IMR-90 (cell line): ENCODE data around the gene POLR3K. TPM values are rescaled to one million over a fixed set of nuclear protein-coding genes. Genes with fewer than 3 reads are reported as not detected.

Experiments
- ATAC-seq: fragments of 200-7000 bp; cut with Tn5 transposase; 2 replicates; pipeline ENCODE4 v1.9.1; 2020; ENCODE audit warnings: low read depth, mild to moderate bottlenecking, moderate library complexity
- BruUV-seq: library from RNA; stranded (reverse); fragments of 400-500 nt; replicated peaks from 2 replicates; lab custom pipeline; 2021; lab: Mats Ljungman, UMichigan
- CTCF ChIA-PET: fragments of 300-600 bp; formaldehyde crosslinking; extraction: SDS; loops from one replicate; lab custom pipeline; 2021; ENCODE audit warnings: antibody characterized with exemption; lab: Yijun Ruan, JAX
- POLR2A ChIA-PET: fragments of 300-600 bp; sonication (Branson Sonifier 250); formaldehyde crosslinking; loops from one replicate; lab custom pipeline; 2022; ENCODE audit warnings: antibody characterized with exemption; ENCODE audit not compliant: unreplicated experiment; lab: Charles Lee
- DNase-seq: peaks from one replicate; pipeline ENCODE4 v3.0.0; 2013
- H2AFZ ChIP-seq: replicated peaks from 2 replicates; pipeline ENCODE3; 2013; ENCODE audit warnings: low read length, mild to moderate bottlenecking; ENCODE audit not compliant: poor library complexity
- H2AK5ac ChIP-seq: 2 replicates; pipeline ENCODE4 v1.6.1; 2013; ENCODE audit warnings: low read depth, low read length, inconsistent platforms
- H2AK9ac ChIP-seq: replicated peaks from 2 replicates; pipeline ENCODE3; 2013; ENCODE audit warnings: mild to moderate bottlenecking, low read depth, low read length, moderate library complexity; ENCODE audit not compliant: poor library complexity
- H2BK120ac ChIP-seq: 2 replicates; pipeline ENCODE4 v1.6.1; 2013; ENCODE audit warnings: low read depth, low read length, inconsistent platforms
- H2BK15ac ChIP-seq: 3 replicates; pipeline ENCODE4 v1.6.1; 2013; ENCODE audit warnings: low read depth, low read length, inconsistent platforms
- H2BK20ac ChIP-seq: 2 replicates; pipeline ENCODE4 v1.6.1; 2013; ENCODE audit warnings: low read depth, mild to moderate bottlenecking, inconsistent platforms, low read length, moderate library complexity
- H2BK5ac ChIP-seq: 2 replicates; pipeline ENCODE4 v1.6.1; 2013; ENCODE audit warnings: mild to moderate bottlenecking, low read depth, low read length, inconsistent platforms; ENCODE audit not compliant: poor library complexity, severe bottlenecking
- H3K14ac ChIP-seq: replicated peaks from 2 replicates; pipeline ENCODE4 v1.6.1; 2013; ENCODE audit warnings: low read depth, low read length, inconsistent platforms
- H3K18ac ChIP-seq: 2 replicates; pipeline ENCODE4 v1.6.1; 2013; ENCODE audit warnings: low read depth, low read length, control low read depth
- H3K23ac ChIP-seq: 2 replicates; pipeline ENCODE4 v1.6.1; 2013; ENCODE audit warnings: low read depth, low read length, inconsistent platforms
- H3K27ac ChIP-seq: 2 replicates; pipeline ENCODE4 v1.5.1; 2013; ENCODE audit warnings: mild to moderate bottlenecking, control low read depth, low read length; ENCODE audit not compliant: insufficient read depth
- H3K27me3 ChIP-seq: 2 replicates; pipeline ENCODE4 v1.6.1; 2013; ENCODE audit warnings: low read length; ENCODE audit not compliant: control insufficient read depth, insufficient read depth
- H3K36me3 ChIP-seq: 2 replicates; pipeline ENCODE4 v1.6.1; 2013; ENCODE audit warnings: low read length, mixed read lengths; ENCODE audit not compliant: control insufficient read depth, insufficient read depth
- H3K4ac ChIP-seq: 2 replicates; pipeline ENCODE4 v1.6.1; 2013; ENCODE audit warnings: low read depth, low read length, inconsistent platforms
- H3K4me1 ChIP-seq: 2 replicates; pipeline ENCODE4 v1.6.1; 2013; ENCODE audit warnings: low read length, mixed read lengths; ENCODE audit not compliant: control insufficient read depth, insufficient read depth
- H3K4me2 ChIP-seq: 2 replicates; pipeline ENCODE4 v1.6.1; 2013; ENCODE audit warnings: low read depth, mild to moderate bottlenecking, control low read depth, low read length, moderate library complexity
- H3K4me3 ChIP-seq: 2 replicates; pipeline ENCODE4 v1.5.1; 2013; ENCODE audit warnings: low read depth, mild to moderate bottlenecking, control low read depth, low read length, moderate library complexity; ENCODE audit not compliant: insufficient read depth
- H3K56ac ChIP-seq: 2 replicates; pipeline ENCODE4 v1.6.1; 2013; ENCODE audit warnings: low read length, inconsistent platforms; ENCODE audit not compliant: insufficient read depth; ENCODE audit errors: extremely low read depth
- H3K79me1 ChIP-seq, 2 experiments: 2 replicates each; pipeline ENCODE4 v1.6.1; 2013; ENCODE audit warnings: low read length in 2 of 2, inconsistent platforms in 1 of 2, low read depth in 1 of 2
- H3K9ac ChIP-seq: 2 replicates; pipeline ENCODE4 v1.6.1; 2013; ENCODE audit warnings: low read depth, low read length, control low read depth
- H3K9me1 ChIP-seq: 2 replicates; pipeline ENCODE4 v1.6.1; 2013; ENCODE audit warnings: low read length, inconsistent platforms; ENCODE audit not compliant: insufficient read depth
- H3K9me3 ChIP-seq: 2 replicates; pipeline ENCODE4 v1.6.1; 2013; ENCODE audit warnings: low read length; ENCODE audit not compliant: control insufficient read depth, insufficient read depth
- H4K20me1 ChIP-seq: 2 replicates; pipeline ENCODE4 v1.6.1; 2013; ENCODE audit warnings: low read length, inconsistent platforms; ENCODE audit not compliant: insufficient read depth
- H4K5ac ChIP-seq: 2 replicates; pipeline ENCODE4 v1.6.1; 2013; ENCODE audit warnings: mild to moderate bottlenecking, low read depth, low read length, control low read depth
- H4K8ac ChIP-seq, 2 experiments: 2 replicates each; pipeline ENCODE4 v1.6.1; 2013; ENCODE audit warnings: low read depth in 2 of 2, low read length in 2 of 2, control low read depth in 1 of 2, inconsistent platforms in 1 of 2
- H4K91ac ChIP-seq: 2 replicates; pipeline ENCODE4 v1.6.1; 2013; ENCODE audit warnings: low read depth, low read length, inconsistent platforms; ENCODE audit not compliant: insufficient read depth
- BHLHE40 ChIP-seq: fragments of 150-350 bp; IDR thresholded peaks from 2 replicates; pipeline ENCODE4 v1.6.1; 2016; ENCODE audit warnings: mild to moderate bottlenecking, low read depth, low read length
- RFX5 ChIP-seq: IDR thresholded peaks from 2 replicates; pipeline ENCODE4 v1.8.0; 2012; ENCODE audit warnings: low read depth, mild to moderate bottlenecking, low read length, moderate library complexity
- SMC3 ChIP-seq: fragments of 150-350 bp; IDR thresholded peaks from 2 replicates; pipeline ENCODE4 v1.6.1; 2016; ENCODE audit warnings: low read depth, mild to moderate bottlenecking, antibody characterized with exemption, low read length, moderate library complexity
- WGBS, 2 experiments: methylation state at CpG; one replicate each; pipeline versions ENCODE4 v1.1.5 to v1.1.7; 2013; ENCODE audit warnings: missing lambda C conversion rate in 2 of 2; ENCODE audit not compliant: insufficient read length in 1 of 2; ENCODE audit errors: extremely low coverage in 2 of 2; 5-methylcytosine and 5-hydroxymethylcytosine counted together
- dilution Hi-C: fragments of 300-500 bp; cut with HindIII; formaldehyde crosslinking; loops from one replicate; pipeline ENCODE4 v1.14.3; 2018; ENCODE audit warnings: low sequenced_read_pairs; ENCODE audit not compliant: unreplicated experiment
- in situ Hi-C: fragments of 300-500 bp; cut with MboI; formaldehyde crosslinking; loops from 3 replicates; pipeline ENCODE4 v1.14.3; 2019; ENCODE audit warnings: low sequenced_read_pairs, inconsistent platforms, mixed read lengths
- intact Hi-C: fragments of 100-400 bp; cut with micrococcal nuclease; formaldehyde crosslinking; loops from 2 replicates; pipeline ENCODE4 v1.10.0; 2022
- polyA plus RNA-seq, 3 experiments: library from polyadenylated mRNA; depleted of rRNA; stranded (reverse); fragments of >200 nt; gene quantifications; 2 replicates each; pipeline ENCODE4 v1.2.3, GENCODE V29; 2012; ENCODE audit warnings: low replicate concordance in 1 of 3
- total RNA-seq: library from RNA; depleted of rRNA; stranded (reverse); fragments of >200 nt; gene quantifications from 2 replicates; pipeline ENCODE4 v1.2.3, GENCODE V29; 2012
- TF ChIP-seq, protein P1 (sequence below): fragments of 150-350 bp; IDR thresholded peaks from 2 replicates; pipeline ENCODE4 v1.6.1; 2017; ENCODE audit warnings: mild to moderate bottlenecking, antibody characterized with exemption, low read length, low read depth

POLR3K gene
- total and polyA plus RNA-seq, 2 of the 4 experiments (the other 2 are of a cell fraction) = 9.0 to 39.5 TPM

DNA sequence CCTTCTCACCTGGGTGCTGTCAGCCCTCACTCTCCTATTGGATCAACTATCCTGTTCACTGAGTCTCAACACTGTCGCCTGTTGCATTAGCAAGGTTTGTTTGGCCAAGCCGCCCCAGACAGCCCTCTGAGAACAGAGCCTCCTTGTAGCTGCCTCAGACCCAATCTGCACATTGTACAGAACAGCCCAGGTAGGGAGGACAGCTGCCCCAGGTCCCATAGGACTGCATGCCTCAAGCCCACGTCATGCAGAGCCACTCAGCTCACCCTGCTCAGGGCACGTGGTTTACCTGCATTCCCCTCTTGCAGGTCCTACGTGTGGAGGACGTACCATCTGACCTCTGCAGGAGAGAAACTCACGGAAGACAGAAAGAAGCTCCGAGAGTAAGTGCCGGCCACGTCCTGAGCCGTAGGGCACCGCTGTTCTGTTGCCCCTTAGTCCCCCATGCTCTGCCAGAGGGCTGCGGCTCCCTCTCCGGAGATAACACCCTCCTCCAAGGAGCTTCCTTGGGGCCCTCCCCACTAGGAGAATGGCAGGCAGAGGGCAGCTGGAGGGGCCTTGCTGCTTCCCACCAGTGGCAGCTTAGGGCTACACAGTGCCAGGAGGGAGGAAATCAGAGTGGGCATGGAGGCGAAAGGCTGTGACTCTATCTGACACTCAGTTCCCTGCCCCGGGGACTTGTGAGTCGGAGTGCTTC is 3.0 kb upstream of the POLR3K start (continued):
- TF ChIP-seq RFX5 = no peak

DNA sequence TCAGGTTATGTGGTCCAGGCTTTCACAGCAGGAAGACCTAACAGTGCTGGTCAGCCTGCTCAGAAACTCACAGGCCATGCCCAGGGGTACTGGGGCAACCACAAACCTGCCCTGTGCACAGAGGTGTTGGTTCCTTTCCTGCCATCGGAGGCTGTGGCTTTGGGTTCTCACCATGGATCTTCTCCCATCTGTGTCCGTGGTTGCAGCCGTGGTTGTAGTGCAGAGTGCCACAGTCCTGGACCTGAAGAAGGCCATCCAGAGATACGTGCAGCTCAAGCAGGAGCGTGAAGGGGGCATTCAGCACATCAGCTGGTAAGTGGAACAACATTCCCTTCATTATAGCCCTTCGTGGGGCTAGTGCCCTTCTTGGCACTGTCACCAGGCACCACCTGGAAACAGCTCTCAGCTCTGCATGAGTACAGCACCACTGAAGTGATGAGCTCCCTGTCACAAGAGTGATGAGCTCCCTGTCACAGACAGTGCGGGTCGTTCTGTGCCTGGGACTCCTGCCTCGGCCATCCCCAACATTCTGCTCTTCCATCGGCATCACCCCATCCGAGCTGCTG is 2.2 kb upstream of the POLR3K start:
- H3K18ac ChIP-seq = no peak overlapping the region
- no peak overlapping the region for H2BK20ac ChIP-seq
- no peak overlapping the region for H3K23ac ChIP-seq
- dilution Hi-C loops (no loop called here), in situ Hi-C loops (no loop called here), intact Hi-C loops (no loop called here)
- H3K27ac ChIP-seq = no peak overlapping the region
- ATAC-seq = no peak
- H4K20me1 ChIP-seq = peaks cover 49% of the 10 kb centered on the region
- no peak overlapping the region for H3K14ac ChIP-seq
- CTCF ChIA-PET = no interaction called here
- no peak overlapping the region for H3K9ac ChIP-seq
- peak overlapping the region; percentile 72 for H2AK9ac ChIP-seq
- H2BK120ac ChIP-seq = no peak overlapping the region
- no TSS peak for BruUV-seq
- H4K91ac ChIP-seq = no peak overlapping the region
- DNase-seq = no peak
- H3K9me3 ChIP-seq = no peaks in the 10 kb centered on the region
- no peak overlapping the region for H2AK5ac ChIP-seq
- H4K5ac ChIP-seq = no peak overlapping the region
- POLR2A ChIA-PET = no interaction called here
- no peak for TF ChIP-seq BHLHE40
- TF ChIP-seq, protein P1, sequence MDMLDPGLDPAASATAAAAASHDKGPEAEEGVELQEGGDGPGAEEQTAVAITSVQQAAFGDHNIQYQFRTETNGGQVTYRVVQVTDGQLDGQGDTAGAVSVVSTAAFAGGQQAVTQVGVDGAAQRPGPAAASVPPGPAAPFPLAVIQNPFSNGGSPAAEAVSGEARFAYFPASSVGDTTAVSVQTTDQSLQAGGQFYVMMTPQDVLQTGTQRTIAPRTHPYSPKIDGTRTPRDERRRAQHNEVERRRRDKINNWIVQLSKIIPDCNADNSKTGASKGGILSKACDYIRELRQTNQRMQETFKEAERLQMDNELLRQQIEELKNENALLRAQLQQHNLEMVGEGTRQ = no peak
- no peak for TF ChIP-seq SMC3
- H3K27me3 ChIP-seq = no peaks in the 10 kb centered on the region
- no peak overlapping the region for H4K8ac ChIP-seq
- peaks cover 58% of the 10 kb centered on the region for H3K36me3 ChIP-seq
- no peak overlapping the region for H3K4ac ChIP-seq
- 95% methylated on average over 10 of the region's 11 CpGs; no CpG with 5 or more reads in 1 of the 2 experiments for WGBS, 2 experiments
- no peak overlapping the region for H2BK5ac ChIP-seq
- H3K56ac ChIP-seq = no peak overlapping the region
- no peak overlapping the region for H3K4me3 ChIP-seq
- H3K4me1 ChIP-seq = peaks cover 2% of the 10 kb centered on the region; the same call in 1 of the 2 replicates
- 0 out of 2 replicates have a peak, but pooled peaks cover 5% of the 10 kb centered on the region for H3K9me1 ChIP-seq
- no peak overlapping the region for H2BK15ac ChIP-seq
- no peak overlapping the region for H2AFZ ChIP-seq
- H3K79me1 ChIP-seq = peaks cover 20 to 71% of the 10 kb centered on the region in 2 experiments
- H3K4me2 ChIP-seq = no peak overlapping the region
